Measurements from ENCODE around the gene INHBB.

GRCh38 chr2:120372816-120373215 is 26.9 kb downstream of the INHBB start:
- TF ChIP-seq CTCF (IDR thresholded peaks at IDR 0.05) (no peak), POLR2A (IDR thresholded peaks at IDR 0.05) (no peak)

All from heart left ventricle (tissue), 13 donors.